ENCODE data around the gene MAP3K21.

Gene MAP3K21

GRCh38 chr1:233390842-233391737, 63.6 kb downstream of the MAP3K21 start:
- DNase-seq = no peak

- DNase-seq = no peak
Measured at GRCh38 chr1:233393084-233393840, 65.7 kb downstream of the MAP3K21 start.

GRCh38 chr1:233393926-233394680, 66.6 kb downstream of the MAP3K21 start:
- DNase-seq = no peak

- DNase-seq = no peak
Measured at GRCh38 chr1:233394860-233395717, 67.6 kb downstream of the MAP3K21 start.

- no peak for DNase-seq
Measured at GRCh38 chr1:233395863-233396646, 68.5 kb downstream of the MAP3K21 start.

- DNase-seq = no peak
Measured at GRCh38 chr1:233406339-233406960, 78.9 kb downstream of the MAP3K21 start.

- no peak for DNase-seq
Measured at GRCh38 chr1:233406994-233407631, 79.6 kb downstream of the MAP3K21 start.

GRCh38 chr1:233409540-233409939, 82.0 kb downstream of the MAP3K21 start:
- no peak for DNase-seq

- DNase-seq = no peak
Measured at GRCh38 chr1:233410906-233411305, 83.4 kb downstream of the MAP3K21 start.

GRCh38 chr1:233412812-233413211, 85.3 kb downstream of the MAP3K21 start:
- DNase-seq = no peak

GRCh38 chr1:233421293-233421692, 93.8 kb downstream of the MAP3K21 start:
- no peak for DNase-seq

GRCh38 chr1:233424779-233425178, 97.3 kb downstream of the MAP3K21 start:
- no peak for DNase-seq

GRCh38 chr1:233427907-233428306, 100.4 kb downstream of the MAP3K21 start:
- no peak for DNase-seq

GRCh38 chr1:233431753-233432403, 104.4 kb downstream of the MAP3K21 start:
- no peak for DNase-seq

GRCh38 chr1:233432916-233433315, 105.4 kb downstream of the MAP3K21 start:
- no peak for DNase-seq

- DNase-seq = no peak
Measured at GRCh38 chr1:233433436-233434210, 106.1 kb downstream of the MAP3K21 start.
